K562 (cell line): ENCODE measurements around the gene CBFA2T3. TPM values are rescaled to one million over a fixed set of nuclear protein-coding genes. Genes with fewer than 3 reads are reported as not detected.

Experiments used
- ATAC-seq: fragments of 200-7000 bp; cut with Tn5 transposase; 3 replicates; pipeline ENCODE4 v1.9.1; 2020; ENCODE audit warnings: moderate library complexity
- BruUV-seq: library from RNA; stranded (reverse); fragments of 400-500 nt; replicated peaks from 2 replicates; lab custom pipeline; 2021; lab: Mats Ljungman, UMichigan
- CTCF ChIA-PET: fragments of 300-600 bp; formaldehyde crosslinking; extraction: SDS; loops from one replicate; lab custom pipeline; 2021; ENCODE audit warnings: low intra/inter-chr PET ratio; lab: Yijun Ruan, JAX
- POLR2A ChIA-PET: fragments of 300-600, 350-650 bp; sonication (Branson Sonifier 250); formaldehyde crosslinking; extraction: SDS; loops from one replicate; lab custom pipeline; 2021; ENCODE audit warnings: antibody characterized with exemption, inconsistent platforms; lab: Yijun Ruan, JAX
- DNase-seq, 4 experiments: peaks; one replicate each; pipeline versions ENCODE4 v3.0.0 to v3.0.0-alpha.2; 2011 to 2018; ENCODE audit warnings: low spot score in 3 of 4, mixed read lengths in 3 of 4; ENCODE audit errors: extremely low read depth in 1 of 4
- FAIRE-seq: peaks from 2 replicates; lab custom pipeline; 2011; peaks lifted over from hg19 to GRCh38; lab: Jason Lieb, UNC
- H2AFZ ChIP-seq: 2 replicates; pipeline ENCODE4 v1.6.0; 2011; ENCODE audit warnings: low read depth, low read length, control low read depth, inconsistent platforms
- H3K27ac ChIP-seq: fragments of 200-600 bp; 3 replicates; pipeline ENCODE4 v1.8.0; 2011; ENCODE audit warnings: low read depth, mild to moderate bottlenecking, control low read depth, inconsistent platforms, low read length, moderate library complexity, mixed read lengths; ENCODE audit errors: extremely low read depth
- H3K27me3 ChIP-seq, 2 experiments: fragments of 300-600 bp in 1 of 2; 2 replicates in 1 of 2; 3 replicates in 1 of 2; pipeline versions ENCODE4 v1.6.0 to v1.8.0; 2011; ENCODE audit warnings: inconsistent platforms in 2 of 2, low read length in 2 of 2, mild to moderate bottlenecking in 1 of 2, mixed read lengths in 1 of 2, moderate library complexity in 1 of 2; ENCODE audit not compliant: control insufficient read depth in 2 of 2, insufficient read depth in 2 of 2
- H3K36me3 ChIP-seq: fragments of 300-600 bp; 3 replicates; pipeline ENCODE4 v1.8.0; 2011; ENCODE audit warnings: mild to moderate bottlenecking, low read length, inconsistent platforms; ENCODE audit not compliant: control insufficient read depth, insufficient read depth
- H3K4me1 ChIP-seq, 2 experiments: fragments of 200-600 bp in 1 of 2; replicated peaks in 1 of 2; 2 replicates in 1 of 2; 3 replicates in 1 of 2; pipeline versions ENCODE4 v1.5.1 to v1.8.0; 2011; ENCODE audit warnings: inconsistent platforms in 2 of 2, low read length in 2 of 2, mild to moderate bottlenecking in 1 of 2, mixed read lengths in 1 of 2, moderate library complexity in 1 of 2; ENCODE audit not compliant: control insufficient read depth in 2 of 2, insufficient read depth in 2 of 2
- H3K4me2 ChIP-seq: 2 replicates; pipeline ENCODE4 v1.6.1; 2011; ENCODE audit warnings: low read length, control low read depth, inconsistent platforms, mixed read lengths; ENCODE audit not compliant: insufficient read depth
- H3K4me3 ChIP-seq: fragments of 200-600 bp; sonication (generic), shearing (Covaris generic); 2 replicates; pipeline ENCODE4 v1.5.1; 2016; ENCODE audit warnings: control low read depth, inconsistent platforms
- H3K79me2 ChIP-seq: fragments of 200-600 bp; 3 replicates; pipeline ENCODE4 v1.8.0; 2011; ENCODE audit warnings: low read length, inconsistent platforms; ENCODE audit not compliant: control insufficient read depth, insufficient read depth
- H3K9ac ChIP-seq, 2 experiments: 2 replicates each; pipeline versions ENCODE4 v1.6.0 to v1.6.1; 2011; ENCODE audit warnings: low read depth in 2 of 2, low read length in 2 of 2, control low read depth in 1 of 2, inconsistent platforms in 1 of 2, mild to moderate bottlenecking in 1 of 2, mixed read lengths in 1 of 2; ENCODE audit not compliant: insufficient read depth in 1 of 2
- H3K9me1 ChIP-seq: one replicate; pipeline ENCODE4 v1.6.0; 2011; ENCODE audit warnings: inconsistent platforms, mild to moderate bottlenecking, low read length, moderate library complexity; ENCODE audit not compliant: control insufficient read depth, insufficient read depth
- H3K9me3 ChIP-seq: replicated peaks from 2 replicates; pipeline ENCODE4 v1.5.1; 2011; ENCODE audit warnings: low read depth, low read length, inconsistent platforms; ENCODE audit not compliant: control insufficient read depth, insufficient read depth
- H4K20me1 ChIP-seq: replicated peaks from 2 replicates; pipeline ENCODE4 v1.6.1; 2011; ENCODE audit warnings: low read length, inconsistent platforms, mixed read lengths; ENCODE audit not compliant: control insufficient read depth, insufficient read depth
- BRCA1 ChIP-seq, 2 experiments: fragments of 450-650 bp in 1 of 2; sonication (generic) in 1 of 2; formaldehyde crosslinking in 1 of 2; IDR thresholded peaks; 2 replicates each; pipeline versions ENCODE4 v1.5.0 to v1.6.1; 2017 to 2020; ENCODE audit warnings: mild to moderate bottlenecking in 1 of 2, missing genetic modification reagents in 1 of 2
- CC2D1A ChIP-seq: fragments of 450-650 bp; IDR thresholded peaks from 2 replicates; pipeline ENCODE4 v1.6.1; 2017; ENCODE audit warnings: mild to moderate bottlenecking
- GABPB2 ChIP-seq: fragments of 250-450 bp; sonication (Bioruptor Pico); conservative IDR thresholded peaks from 2 replicates; pipeline ENCODE4 v1.5.1; 2021; ENCODE audit warnings: mild to moderate bottlenecking
- HDAC6 ChIP-seq: IDR thresholded peaks from 2 replicates; pipeline ENCODE4 v1.6.1; 2012; ENCODE audit warnings: low read depth, mild to moderate bottlenecking, control low read depth, inconsistent platforms, low read length, moderate library complexity
- NR2C1 ChIP-seq, 2 experiments: fragments of 450-650 bp; IDR thresholded peaks; 2 replicates each; pipeline ENCODE4 v1.6.1; 2017; ENCODE audit warnings: mild to moderate bottlenecking in 2 of 2, antibody characterized with exemption in 1 of 2, inconsistent platforms in 1 of 2, missing compliant biosample characterization in 1 of 2, missing genetic modification characterization in 1 of 2
- POLR2A ChIP-seq: fragments of 450-650 bp; conservative IDR thresholded peaks from 2 replicates; pipeline ENCODE4 v1.6.1; 2016
- POLR2H ChIP-seq: IDR thresholded peaks from 2 replicates; pipeline ENCODE4 v1.6.1; 2016; ENCODE audit warnings: missing genetic modification characterization, low read depth, mild to moderate bottlenecking, control low read depth, missing compliant biosample characterization, moderate library complexity
- SLC30A9 ChIP-seq: fragments of 250-450 bp; sonication (Bioruptor Pico); IDR thresholded peaks from 2 replicates; pipeline ENCODE4 v1.8.0; 2022; ENCODE audit warnings: mild to moderate bottlenecking, moderate library complexity
- ZC3H4 ChIP-seq: sonication (generic); formaldehyde crosslinking; IDR thresholded peaks from 2 replicates; pipeline ENCODE4 v1.9.0; 2021; ENCODE audit warnings: missing genetic modification reagents, borderline replicate concordance
- ZNF134 ChIP-seq: fragments of 250-450 bp; sonication (Bioruptor Pico); conservative IDR thresholded peaks from 2 replicates; pipeline ENCODE4 v1.4.0; 2020
- ZNF184 ChIP-seq: sonication (generic); formaldehyde crosslinking; IDR thresholded peaks from 2 replicates; pipeline ENCODE4 v1.5.0; 2020; ENCODE audit warnings: missing genetic modification reagents
- WGBS: fragments of 100-300 bp; shearing (Covaris generic); methylation state at CpG from one replicate; pipeline ENCODE4 v1.1.6; 2016; ENCODE audit warnings: low coverage, mixed read lengths; ENCODE audit not compliant: insufficient coverage; ENCODE audit errors: missing lambda C conversion rate; 5-methylcytosine and 5-hydroxymethylcytosine counted together
- in situ Hi-C: fragments of 300-500 bp; cut with MboI; formaldehyde crosslinking; loops from 4 replicates; pipeline ENCODE4 v1.15.0; 2018; ENCODE audit warnings: inconsistent platforms, mixed read lengths
- intact Hi-C: fragments of 100-400 bp; cut with micrococcal nuclease; formaldehyde crosslinking; loops from 2 replicates; pipeline ENCODE4 v1.14.2; 2022
- polyA plus RNA-seq, 8 experiments: library from polyadenylated mRNA; depleted of rRNA in 4 of 8; stranded (reverse) in 5 of 8; unstranded in 3 of 8; fragments of >200 nt; fragmentation: Nextera tagmentation in 2 of 8; fragmentation: Illumina TruSeq in 1 of 8; extraction: Ambion mirVana in 2 of 8; extraction: Trizol in 1 of 8; gene quantifications; 2 replicates each; pipeline versions ENCODE4 v1.2.1 to v1.2.3, GENCODE V29; 2011 to 2014; ENCODE audit warnings: inconsistent platforms in 1 of 8, missing spikeins in 1 of 8
- total RNA-seq, 7 experiments: library from RNA; depleted of rRNA in 6 of 7; stranded (reverse); fragments of >200 nt in 6 of 7; fragmentation: Illumina TruSeq in 2 of 7; extraction: Trizol in 2 of 7; gene quantifications; 2 replicates each; pipeline versions ENCODE4 v1.2.1 to v1.2.3, GENCODE V29; 2011 to 2021; ENCODE audit warnings: low replicate concordance in 1 of 7
- TF ChIP-seq, protein P1 (sequence below): fragments of 450-650 bp; formaldehyde crosslinking; IDR thresholded peaks from 2 replicates; pipeline ENCODE4 v1.4.0; 2022; ENCODE audit warnings: missing genetic modification characterization
- TF ChIP-seq, protein P2 (sequence below): fragments of 450-650 bp; IDR thresholded peaks from 2 replicates; pipeline ENCODE4 v1.6.1; 2014; ENCODE audit warnings: low read depth, mild to moderate bottlenecking, moderate library complexity, borderline replicate concordance

CBFA2T3 gene
- total and polyA plus RNA-seq, 9 of the 15 experiments (the other 6 are each of a cell fraction or from before 2014, with no cell fraction given) = 2.3 to 145 (median 6.7) TPM

DNA sequence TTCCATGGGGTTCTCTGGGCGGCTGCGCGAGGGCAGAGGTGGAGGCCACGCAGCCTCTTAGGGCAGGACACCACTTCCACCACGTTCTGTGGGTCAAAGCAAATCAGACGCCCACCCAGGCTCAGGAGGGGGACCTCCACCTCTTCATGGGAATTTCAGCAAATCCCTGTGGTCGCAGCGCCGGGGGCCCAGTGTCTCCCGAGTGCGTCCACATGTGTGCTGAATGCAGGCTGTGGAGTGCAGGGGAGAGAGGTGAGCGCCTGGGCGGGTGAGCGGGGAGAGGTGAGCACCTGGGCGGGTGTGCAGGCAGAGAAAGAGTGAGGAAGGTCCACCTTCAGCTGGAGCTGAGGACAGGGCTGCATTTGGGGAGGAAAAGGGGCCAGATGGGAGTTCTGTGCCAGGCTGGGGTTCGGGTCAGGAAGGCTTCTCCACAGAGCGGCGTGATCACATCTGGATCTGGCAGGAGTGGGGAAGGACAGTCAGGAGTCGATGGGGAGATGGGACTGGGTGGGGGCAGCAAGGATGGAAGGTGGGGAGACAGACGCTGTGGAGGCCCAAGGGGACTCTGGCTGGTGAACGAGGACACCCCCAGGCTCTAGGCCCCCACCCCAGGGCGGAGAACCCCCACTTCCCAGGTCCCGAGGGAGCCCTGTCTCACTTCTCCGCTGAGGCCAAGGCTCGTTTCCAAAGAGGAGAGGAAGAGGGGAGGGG lies 36.8 kb upstream of the CBFA2T3 start:
- no peak overlapping the region for H3K4me3 ChIP-seq
- intact Hi-C loops = no loop called here
- TF ChIP-seq NR2C1 (IDR thresholded peaks at IDR 0.05) = no peak
- no peak for TF ChIP-seq NR2C1 (tag; IDR thresholded peaks at IDR 0.05)
- TF ChIP-seq ZNF184 (CRISPR knock-in tag) = no peak
- no peak for TF ChIP-seq SLC30A9 (CRISPR knock-in tag)
- no peak for TF ChIP-seq BRCA1 (IDR thresholded peaks at IDR 0.05)
- no peak for TF ChIP-seq BRCA1 (CRISPR knock-in tag; IDR thresholded peaks at IDR 0.05)
- no peak for TF ChIP-seq HDAC6
- TF ChIP-seq CC2D1A = no peak
- no peak for TF ChIP-seq POLR2H (tag)
- no peak for TF ChIP-seq POLR2A
- TF ChIP-seq ZNF134 (CRISPR knock-in tag) = no peak
- TF ChIP-seq, protein P1, sequence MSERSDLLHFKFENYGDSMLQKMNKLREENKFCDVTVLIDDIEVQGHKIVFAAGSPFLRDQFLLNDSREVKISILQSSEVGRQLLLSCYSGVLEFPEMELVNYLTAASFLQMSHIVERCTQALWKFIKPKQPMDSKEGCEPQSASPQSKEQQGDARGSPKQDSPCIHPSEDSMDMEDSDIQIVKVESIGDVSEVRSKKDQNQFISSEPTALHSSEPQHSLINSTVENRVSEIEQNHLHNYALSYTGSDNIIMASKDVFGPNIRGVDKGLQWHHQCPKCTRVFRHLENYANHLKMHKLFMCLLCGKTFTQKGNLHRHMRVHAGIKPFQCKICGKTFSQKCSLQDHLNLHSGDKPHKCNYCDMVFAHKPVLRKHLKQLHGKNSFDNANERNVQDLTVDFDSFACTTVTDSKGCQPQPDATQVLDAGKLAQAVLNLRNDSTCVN = no peak
- no peak for TF ChIP-seq GABPB2
- TF ChIP-seq ZC3H4 (CRISPR knock-in tag) = no peak
- TF ChIP-seq, protein P2, sequence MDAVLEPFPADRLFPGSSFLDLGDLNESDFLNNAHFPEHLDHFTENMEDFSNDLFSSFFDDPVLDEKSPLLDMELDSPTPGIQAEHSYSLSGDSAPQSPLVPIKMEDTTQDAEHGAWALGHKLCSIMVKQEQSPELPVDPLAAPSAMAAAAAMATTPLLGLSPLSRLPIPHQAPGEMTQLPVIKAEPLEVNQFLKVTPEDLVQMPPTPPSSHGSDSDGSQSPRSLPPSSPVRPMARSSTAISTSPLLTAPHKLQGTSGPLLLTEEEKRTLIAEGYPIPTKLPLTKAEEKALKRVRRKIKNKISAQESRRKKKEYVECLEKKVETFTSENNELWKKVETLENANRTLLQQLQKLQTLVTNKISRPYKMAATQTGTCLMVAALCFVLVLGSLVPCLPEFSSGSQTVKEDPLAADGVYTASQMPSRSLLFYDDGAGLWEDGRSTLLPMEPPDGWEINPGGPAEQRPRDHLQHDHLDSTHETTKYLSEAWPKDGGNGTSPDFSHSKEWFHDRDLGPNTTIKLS = no peak
- TF ChIP-seq, all 486 proteins: peak for 0
- Histone ChIP-seq H3K9me1 (peaks cover 3% of the 10 kb centered on the region), H3K27me3 (peaks cover 0 to 16% of the 10 kb centered on the region in 2 experiments; a peak in 3 of 5 replicates), H3K9me3 (peaks cover 8% of the 10 kb centered on the region), H3K9ac (no peak overlapping the region; a peak in 1 of 4 replicates), H2AFZ (no peak overlapping the region), H3K79me2 (no peaks in the 10 kb centered on the region), H3K4me2 (no peak overlapping the region), H4K20me1 (peaks cover 10% of the 10 kb centered on the region), H3K36me3 (no peaks in the 10 kb centered on the region), H3K27ac (no peak overlapping the region), H3K4me1 (peaks cover 5 to 50% of the 10 kb centered on the region in 2 experiments; a peak in 3 of 5 replicates)
- WGBS = 4% methylated on average over 12 of the region's 25 CpGs
- CTCF ChIA-PET = no interaction called here
- ATAC-seq = no peak
- POLR2A ChIA-PET = interaction anchor here (0.7 to 1.5 kb wide), 4 partner anchors 9 to 645 kb away, joined by 3 to 6 read pairs (median 4); no protein-coding TSS in a partner anchor
- BruUV-seq = no TSS peak
- no peak for DNase-seq
- no peak for FAIRE-seq
- in situ Hi-C loops = no loop called here
